Mesendoderm (in vitro differentiated cells): ENCODE data around the gene ANKMY1.

ENCODE experiments used
- DNase-seq: peaks from one replicate; pipeline ENCODE4 v3.0.0; 2013
- H2AK5ac ChIP-seq: 2 replicates; pipeline ENCODE4 v1.6.1; 2013; ENCODE audit warnings: low read length, inconsistent platforms
- H2BK120ac ChIP-seq: 2 replicates; pipeline ENCODE4 v1.6.1; 2013; ENCODE audit warnings: low read depth, mild to moderate bottlenecking, low read length, moderate library complexity, mixed read lengths
- H2BK15ac ChIP-seq: replicated peaks from 2 replicates; pipeline ENCODE4 v1.6.1; 2013; ENCODE audit warnings: low read depth, mild to moderate bottlenecking, moderate library complexity
- H2BK5ac ChIP-seq: 2 replicates; pipeline ENCODE4 v1.6.1; 2013; ENCODE audit warnings: low read length, inconsistent platforms
- H3K18ac ChIP-seq: 2 replicates; pipeline ENCODE4 v1.6.1; 2013; ENCODE audit warnings: mild to moderate bottlenecking, low read length, mixed read lengths
- H3K23ac ChIP-seq: one replicate; pipeline ENCODE4 v1.6.1; 2013; ENCODE audit warnings: low read length
- H3K27ac ChIP-seq: 2 replicates; pipeline ENCODE4 v1.5.1; 2013; ENCODE audit warnings: low read depth, mild to moderate bottlenecking, inconsistent platforms, low read length, moderate library complexity
- H3K27me3 ChIP-seq: 2 replicates; pipeline ENCODE4 v1.6.1; 2013; ENCODE audit warnings: low read length, control low read depth, mild to moderate bottlenecking, inconsistent platforms; ENCODE audit not compliant: insufficient read depth, poor library complexity
- H3K36me3 ChIP-seq: 2 replicates; pipeline ENCODE4 v1.6.1; 2013; ENCODE audit warnings: low read length, inconsistent platforms; ENCODE audit not compliant: control insufficient read depth, insufficient read depth
- H3K4ac ChIP-seq: one replicate; pipeline ENCODE4 v1.6.1; 2013; ENCODE audit warnings: low read depth, mild to moderate bottlenecking, low read length, moderate library complexity
- H3K4me1 ChIP-seq: 2 replicates; pipeline ENCODE4 v1.6.1; 2013; ENCODE audit warnings: low read depth, low read length, inconsistent platforms; ENCODE audit not compliant: control insufficient read depth
- H3K4me2 ChIP-seq: 2 replicates; pipeline ENCODE4 v1.6.1; 2013; ENCODE audit warnings: low read length
- H3K4me3 ChIP-seq: 2 replicates; pipeline ENCODE4 v1.5.1; 2013; ENCODE audit warnings: mild to moderate bottlenecking, low read length
- H3K56ac ChIP-seq: one replicate; pipeline ENCODE4 v1.6.1; 2013; ENCODE audit warnings: low read length
- H3K79me1 ChIP-seq: 2 replicates; pipeline ENCODE4 v1.6.1; 2013; ENCODE audit warnings: low read length, inconsistent platforms
- H3K79me2 ChIP-seq: 2 replicates; pipeline ENCODE4 v1.6.1; 2013; ENCODE audit warnings: mild to moderate bottlenecking, low read length; ENCODE audit not compliant: control insufficient read depth, insufficient read depth
- H3K9ac ChIP-seq: 2 replicates; pipeline ENCODE4 v1.6.1; 2013; ENCODE audit warnings: low read length, inconsistent platforms
- H4K5ac ChIP-seq: one replicate; pipeline ENCODE4 v1.6.1; 2013; ENCODE audit warnings: low read length
- H4K8ac ChIP-seq: one replicate; pipeline ENCODE4 v1.6.1; 2013; ENCODE audit warnings: low read depth, mild to moderate bottlenecking, control low read depth, low read length, moderate library complexity
- whole genome bisulfite sequencing: extraction: QIAGEN DNeasy Blood & Tissue Kit; methylation state at CpG from one replicate; pipeline ENCODE4 v1.1.7; 2013; ENCODE audit warnings: low lambda C conversion rate, missing lambda C conversion rate; ENCODE audit not compliant: insufficient coverage; ENCODE audit errors: extremely low coverage; 5-methylcytosine and 5-hydroxymethylcytosine counted together

ANKMY1 gene

GRCh38 chr2:240600451-240600961, 42.7 kb upstream of the ANKMY1 start:
- Histone ChIP-seq H3K79me1 (no peaks in the 10 kb centered on the region), H3K27me3 (no peaks in the 10 kb centered on the region), H3K27ac (no peak overlapping the region), H3K4me2 (no peak overlapping the region), H4K8ac (no peak overlapping the region), H3K79me2 (no peaks in the 10 kb centered on the region), H3K4ac (no peak overlapping the region), H3K4me3 (no peak overlapping the region), H4K5ac (no peak overlapping the region), H3K36me3 (peaks cover 2% of the 10 kb centered on the region), H2BK15ac (no peak overlapping the region), H3K56ac (no peak overlapping the region), H2BK5ac (no peak overlapping the region), H3K18ac (no peak overlapping the region), H2BK120ac (no peak overlapping the region), H3K4me1 (no peaks in the 10 kb centered on the region), H2AK5ac (no peak overlapping the region), H3K23ac (no peak overlapping the region), H3K9ac (no peak overlapping the region)
- no CpG with 5 or more reads among the region's 16 CpGs for WGBS
- no peak for DNase-seq

- Histone ChIP-seq H3K79me1 (no peaks in the 10 kb centered on the region), H3K4me3 (no peak overlapping the region), H3K4ac (no peak overlapping the region), H3K4me2 (no peak overlapping the region), H3K27ac (no peak overlapping the region), H2AK5ac (no peak overlapping the region), H4K5ac (no peak overlapping the region), H3K79me2 (no peaks in the 10 kb centered on the region), H3K9ac (no peak overlapping the region), H2BK120ac (no peak overlapping the region), H2BK15ac (no peak overlapping the region), H3K56ac (no peak overlapping the region), H3K27me3 (no peaks in the 10 kb centered on the region), H2BK5ac (no peak overlapping the region), H4K8ac (no peak overlapping the region), H3K4me1 (no peaks in the 10 kb centered on the region), H3K23ac (no peak overlapping the region), H3K36me3 (peaks cover 2% of the 10 kb centered on the region), H3K18ac (no peak overlapping the region)
- no CpG with 5 or more reads among the region's 11 CpGs for WGBS
- DNase-seq = no peak
These were observed 41.4 kb upstream of the ANKMY1 start for GRCh38 chr2:240599141-240599583.

GRCh38 chr2:240598311-240598911, 40.6 kb upstream of the ANKMY1 start:
- DNase-seq = no peak
- no peak overlapping the region for H4K8ac ChIP-seq

GRCh38 chr2:240597419-240598181, 39.8 kb upstream of the ANKMY1 start:
- Histone ChIP-seq H3K18ac (no peak overlapping the region), H3K4ac (no peak overlapping the region), H3K36me3 (peaks cover 2% of the 10 kb centered on the region), H3K27me3 (no peaks in the 10 kb centered on the region), H3K4me1 (no peaks in the 10 kb centered on the region), H2AK5ac (no peak overlapping the region), H3K23ac (no peak overlapping the region), H3K4me2 (no peak overlapping the region), H3K79me2 (no peaks in the 10 kb centered on the region), H2BK5ac (no peak overlapping the region), H3K56ac (no peak overlapping the region), H2BK120ac (no peak overlapping the region), H3K79me1 (no peaks in the 10 kb centered on the region), H3K4me3 (no peak overlapping the region), H4K5ac (no peak overlapping the region), H2BK15ac (no peak overlapping the region), H3K27ac (no peak overlapping the region), H3K9ac (no peak overlapping the region), H4K8ac (no peak overlapping the region)
- WGBS = no CpG with 5 or more reads among the region's 22 CpGs
- DNase-seq = no peak

More at GRCh38 chr2:240598311-240598911, 40.6 kb upstream of the ANKMY1 start:
- Histone ChIP-seq H3K23ac (no peak overlapping the region), H3K4me2 (no peak overlapping the region), H2BK5ac (no peak overlapping the region), H3K27me3 (no peaks in the 10 kb centered on the region), H3K27ac (no peak overlapping the region), H3K4ac (no peak overlapping the region), H3K79me2 (no peaks in the 10 kb centered on the region), H3K56ac (no peak overlapping the region), H3K36me3 (peaks cover 2% of the 10 kb centered on the region), H2BK15ac (no peak overlapping the region), H3K4me3 (no peak overlapping the region), H2BK120ac (no peak overlapping the region), H2AK5ac (no peak overlapping the region), H3K18ac (no peak overlapping the region), H4K5ac (no peak overlapping the region), H3K9ac (no peak overlapping the region), H3K79me1 (no peaks in the 10 kb centered on the region), H3K4me1 (no peaks in the 10 kb centered on the region)
- no CpG with 5 or more reads among the region's 17 CpGs for WGBS

GRCh38 chr2:240597054-240597418, 39.2 kb upstream of the ANKMY1 start:
- no peak overlapping the region for H2BK120ac ChIP-seq
- no peak overlapping the region for H3K23ac ChIP-seq
- H3K4me1 ChIP-seq = no peaks in the 10 kb centered on the region
- no peak overlapping the region for H2BK15ac ChIP-seq
- no peak overlapping the region for H3K27ac ChIP-seq
- no peak for DNase-seq
- H2AK5ac ChIP-seq = no peak overlapping the region
- no peak overlapping the region for H4K8ac ChIP-seq
- no peak overlapping the region for H3K18ac ChIP-seq
- H3K56ac ChIP-seq = no peak overlapping the region
- H3K27me3 ChIP-seq = no peaks in the 10 kb centered on the region
- H3K4me3 ChIP-seq = no peak overlapping the region
- H3K4me2 ChIP-seq = no peak overlapping the region
- H3K9ac ChIP-seq = no peak overlapping the region
- H2BK5ac ChIP-seq = no peak overlapping the region
- peaks cover 2% of the 10 kb centered on the region for H3K36me3 ChIP-seq
- H3K79me2 ChIP-seq = no peaks in the 10 kb centered on the region
- H3K4ac ChIP-seq = no peak overlapping the region
- no peak overlapping the region for H4K5ac ChIP-seq
- H3K79me1 ChIP-seq = no peaks in the 10 kb centered on the region
- no CpG with 5 or more reads among the region's 10 CpGs for WGBS
